PC-3 (cell line): ENCODE data around the gene RPP21. TPM values are rescaled to one million over a fixed set of nuclear protein-coding genes. Genes with fewer than 3 reads are reported as not detected.

Source experiments
- ATAC-seq: fragments of 200-7000 bp; cut with Tn5 transposase; 2 replicates; pipeline ENCODE4 v1.9.1; 2020; ENCODE audit warnings: mild to moderate bottlenecking, moderate library complexity
- BruUV-seq: library from RNA; stranded (reverse); fragments of 400-500 nt; replicated peaks from 2 replicates; lab custom pipeline; 2021; lab: Mats Ljungman, UMichigan
- CTCF ChIA-PET: fragments of 300-600 bp; sonication (Branson Sonifier 250); formaldehyde crosslinking; loops from one replicate; lab custom pipeline; 2022; ENCODE audit warnings: antibody characterized with exemption; lab: Charles Lee
- POLR2A ChIA-PET: fragments of 300-600 bp; sonication (Branson Sonifier 250); formaldehyde crosslinking; loops from one replicate; lab custom pipeline; 2022; ENCODE audit warnings: antibody characterized with exemption; ENCODE audit not compliant: unreplicated experiment; lab: Charles Lee
- DNase-seq: peaks from one replicate; pipeline ENCODE4 v3.0.0-alpha.2; 2015
- H2AFZ ChIP-seq: fragments of 300-600 bp; sonication (generic); 2 replicates; pipeline ENCODE4 v1.6.0; 2016; ENCODE audit warnings: antibody characterized with exemption, low read length
- H3F3A ChIP-seq: fragments of 300-600 bp; sonication (generic); one replicate; pipeline ENCODE4 v1.6.0; 2017; ENCODE audit warnings: antibody characterized with exemption, low read length, control low read depth, mild to moderate bottlenecking; ENCODE audit not compliant: unreplicated experiment
- H3K27ac ChIP-seq: fragments of 300-600 bp; sonication (generic); 2 replicates; pipeline ENCODE4 v1.5.1; 2016; ENCODE audit warnings: mild to moderate bottlenecking, low read length
- H3K27me3 ChIP-seq: fragments of 300-600 bp; sonication (generic); 2 replicates; pipeline ENCODE4 v1.6.1; 2016; ENCODE audit warnings: low read length, mixed read lengths
- H3K36me3 ChIP-seq: fragments of 300-600 bp; sonication (generic); 2 replicates; pipeline ENCODE4 v1.6.1; 2016; ENCODE audit warnings: low read depth, mixed run types, low read length, mixed read lengths
- H3K4me1 ChIP-seq: fragments of 300-600 bp; sonication (generic); 2 replicates; pipeline ENCODE4 v1.5.1; 2016; ENCODE audit warnings: low read length; ENCODE audit not compliant: insufficient read depth
- H3K4me2 ChIP-seq: fragments of 300-600 bp; sonication (generic); 2 replicates; pipeline ENCODE4 v1.6.0; 2016; ENCODE audit warnings: low read length
- H3K4me3 ChIP-seq: fragments of 300-600 bp; sonication (generic); 2 replicates; pipeline ENCODE4 v1.5.1; 2016; ENCODE audit warnings: mild to moderate bottlenecking, low read length, mixed read lengths
- H3K79me2 ChIP-seq: fragments of 300-600 bp; sonication (generic); 2 replicates; pipeline ENCODE4 v1.6.1; 2017; ENCODE audit warnings: low read length, mixed read lengths
- H3K9ac ChIP-seq: fragments of 300-600 bp; sonication (generic); 2 replicates; pipeline ENCODE4 v1.6.0; 2016; ENCODE audit warnings: mild to moderate bottlenecking, low read length
- H3K9me2 ChIP-seq: fragments of 300-600 bp; sonication (generic); replicated peaks from 2 replicates; pipeline ENCODE4 v1.6.1; 2016; ENCODE audit warnings: mixed run types, low read length, mixed read lengths
- H3K9me3 ChIP-seq: fragments of 300-600 bp; sonication (generic); 2 replicates; pipeline ENCODE4 v1.6.1; 2016; ENCODE audit warnings: low read length, mixed read lengths
- H4K20me1 ChIP-seq: fragments of 300-600 bp; sonication (generic); 2 replicates; pipeline ENCODE4 v1.6.1; 2016; ENCODE audit warnings: low read length, mixed read lengths
- CTCF ChIP-seq: fragments of 300-600 bp; sonication (generic); conservative IDR thresholded peaks from 2 replicates; pipeline ENCODE4 v1.5.1; 2017; ENCODE audit warnings: antibody characterized with exemption, low read depth, mild to moderate bottlenecking, low read length
- EZH2 ChIP-seq: fragments of 300-600 bp; sonication (generic); IDR thresholded peaks from one replicate; pipeline ENCODE4 v1.6.1; 2017; ENCODE audit warnings: antibody characterized with exemption, mild to moderate bottlenecking, low read length; ENCODE audit not compliant: unreplicated experiment
- EZH2phosphoT487 ChIP-seq: fragments of 300-600 bp; sonication (generic); IDR thresholded peaks from 2 replicates; pipeline ENCODE4 v1.6.1; 2018; ENCODE audit warnings: mild to moderate bottlenecking, antibody characterized with exemption, low read length, borderline replicate concordance
- intact Hi-C: fragments of 100-400 bp; cut with micrococcal nuclease; formaldehyde crosslinking; loops from 2 replicates; pipeline ENCODE4 v1.9.0; 2023
- total RNA-seq: library from RNA; depleted of rRNA; stranded (reverse); fragments of >200 nt; gene quantifications from 2 replicates; pipeline ENCODE4 v1.2.3, GENCODE V29; 2014

RPP21 gene
- total RNA-seq, 1 experiment from 2014 or later, result 161 TPM

- Histone ChIP-seq H3K9me2 (no peaks in the 10 kb centered on the region), H3K27ac (no peak overlapping the region), H3F3A (no peaks in the 10 kb centered on the region), H4K20me1 (no peaks in the 10 kb centered on the region), H3K79me2 (no peaks in the 10 kb centered on the region), H3K36me3 (no peaks in the 10 kb centered on the region), H3K27me3 (no peaks in the 10 kb centered on the region), H3K9ac (no peak overlapping the region), H3K4me2 (no peak overlapping the region), H3K9me3 (no peaks in the 10 kb centered on the region), H3K4me3 (no peak overlapping the region), H3K4me1 (no peaks in the 10 kb centered on the region), H2AFZ (no peak overlapping the region)
- ChIA-PET POLR2A (no interaction called here), CTCF (no interaction called here)
- intact Hi-C loops, result no loop called here
- no peak for ATAC-seq
- no TSS peak for BruUV-seq
- TF ChIP-seq EZH2 (no peak), EZH2phosphoT487 (no peak), CTCF (no peak)
- no peak for DNase-seq
Observed at GRCh38 chr6:30352550-30352949, 7.6 kb downstream of the RPP21 start.

- Histone ChIP-seq H3K9me2 (no peaks in the 10 kb centered on the region), H3K79me2 (no peaks in the 10 kb centered on the region), H3F3A (no peaks in the 10 kb centered on the region), H3K4me2 (no peak overlapping the region), H3K27ac (no peak overlapping the region), H3K9ac (no peak overlapping the region), H2AFZ (no peak overlapping the region), H4K20me1 (no peaks in the 10 kb centered on the region), H3K9me3 (no peaks in the 10 kb centered on the region), H3K4me1 (no peaks in the 10 kb centered on the region; the same call in 1 of the 2 replicates), H3K4me3 (no peak overlapping the region), H3K27me3 (peaks cover 21% of the 10 kb centered on the region), H3K36me3 (no peaks in the 10 kb centered on the region)
- ATAC-seq (no peak), DNase-seq (no peak)
- no peak for TF ChIP-seq EZH2phosphoT487
- no peak for TF ChIP-seq EZH2
- no peak for TF ChIP-seq CTCF
- ChIA-PET POLR2A (no interaction called here), CTCF (no interaction called here)
- intact Hi-C loops, result loop anchor here (5.0 kb wide), 2 partner anchors 82 to 118 kb away; no protein-coding TSS in a partner anchor
- BruUV-seq, result no TSS peak
Observed at GRCh38 chr6:30355281-30355680, 10.3 kb downstream of the RPP21 start.

GRCh38 chr6:30356536-30356935 is 11.6 kb downstream of the RPP21 start:
- ChIA-PET CTCF (no interaction called here), POLR2A (no interaction called here)
- TF ChIP-seq EZH2 (no peak), CTCF (no peak), EZH2phosphoT487 (no peak)
- no peak overlapping the region for H3K27ac ChIP-seq
- no peaks in the 10 kb centered on the region for H3F3A ChIP-seq
- no peak overlapping the region for H3K9ac ChIP-seq
- no peaks in the 10 kb centered on the region for H4K20me1 ChIP-seq
- BruUV-seq, result no TSS peak
- H3K36me3 ChIP-seq, result no peaks in the 10 kb centered on the region
- intact Hi-C loops, result loop anchor here (5.0 kb wide), 2 partner anchors 81 to 119 kb away; no protein-coding TSS in a partner anchor
- no peaks in the 10 kb centered on the region; the same call in 1 of the 2 replicates for H3K4me1 ChIP-seq
- H3K4me3 ChIP-seq, result no peak overlapping the region
- no peaks in the 10 kb centered on the region for H3K9me3 ChIP-seq
- ATAC-seq (no peak), DNase-seq (no peak)
- no peaks in the 10 kb centered on the region for H3K9me2 ChIP-seq
- H3K27me3 ChIP-seq, result peaks cover 34% of the 10 kb centered on the region
- H2AFZ ChIP-seq, result no peak overlapping the region
- no peak overlapping the region for H3K4me2 ChIP-seq
- no peaks in the 10 kb centered on the region for H3K79me2 ChIP-seq
